Kidney (tissue), 14 donors: ENCODE data around the gene LUZP1. TPM values are rescaled to one million over a fixed set of nuclear protein-coding genes. Genes with fewer than 3 reads are reported as not detected.

Source experiments
- DNase-seq, 5 donors: peaks; one replicate each; pipeline ENCODE4 v3.0.0-alpha.2; 2013 to 2020
- FAIRE-seq: peaks from 2 replicates; lab custom pipeline; 2012; peaks lifted over from hg19 to GRCh38; lab: Jason Lieb, UNC
- H3K27ac ChIP-seq, 2 donors: one replicate each; pipeline ENCODE4 v1.7.0; 2013; ENCODE audit warnings: low read depth in 2 of 2, low read length in 2 of 2, inconsistent platforms in 1 of 2
- H3K27me3 ChIP-seq: one replicate; pipeline ENCODE4 v1.7.1; 2013; ENCODE audit warnings: low read length, inconsistent platforms; ENCODE audit not compliant: control insufficient read depth, insufficient read depth
- H3K36me3 ChIP-seq, 3 donors: one replicate each; pipeline versions ENCODE4 v1.7.0 to v1.7.1; 2013; ENCODE audit warnings: low read length in 3 of 3, control low read depth in 1 of 3, inconsistent platforms in 1 of 3; ENCODE audit not compliant: insufficient read depth in 3 of 3, control insufficient read depth in 2 of 3
- H3K4me1 ChIP-seq, 3 donors: one replicate each; pipeline versions ENCODE4 v1.7.0 to v1.7.1; 2013; ENCODE audit warnings: low read length in 3 of 3, inconsistent platforms in 1 of 3, low read depth in 1 of 3; ENCODE audit not compliant: control insufficient read depth in 2 of 3, insufficient read depth in 2 of 3
- H3K4me3 ChIP-seq, 3 donors: one replicate each; pipeline versions ENCODE4 v1.7.0 to v1.8.1; 2013; ENCODE audit warnings: low read length in 3 of 3, control low read depth in 1 of 3, inconsistent platforms in 1 of 3
- H3K9ac ChIP-seq, 3 donors: one replicate each; pipeline versions ENCODE4 v1.7.0 to v1.7.1; 2013; ENCODE audit warnings: low read length in 3 of 3, control low read depth in 1 of 3, inconsistent platforms in 1 of 3
- H3K9me3 ChIP-seq, 3 donors: one replicate each; pipeline versions ENCODE4 v1.7.0 to v1.7.1; 2013; ENCODE audit warnings: low read length in 3 of 3, control low read depth in 1 of 3, inconsistent platforms in 1 of 3; ENCODE audit not compliant: control insufficient read depth in 2 of 3, insufficient read depth in 1 of 3
- CTCF ChIP-seq: IDR thresholded peaks from 3 replicates; pipeline ENCODE4 v1.5.1; 2012; ENCODE audit warnings: mild to moderate bottlenecking, moderate library complexity, borderline replicate concordance; ENCODE audit not compliant: insufficient read depth; ENCODE audit errors: extremely low read depth
- intact Hi-C: fragments of 100-400 bp; cut with DNase I; formaldehyde crosslinking; loops from one replicate; pipeline ENCODE4 v1.11.1; 2022
- polyA plus RNA-seq: library from polyadenylated mRNA; stranded (reverse); fragments of 350-450 nt; fragmentation: Illumina TruSeq; extraction: RNeasy Lipid Tissue Mini Kit (QIAGEN cat#74804); gene quantifications from one replicate; pipeline ENCODE4 v1.2.3, GENCODE V29; 2014; ENCODE audit warnings: low read depth, low replicate concordance; ENCODE audit not compliant: insufficient read depth
- total RNA-seq: library from RNA; stranded (reverse); fragmentation: NEBNext Ultra II Directional; extraction: Animal tissue kit (Norgen Biotek cat#: 25700); gene quantifications from one replicate; pipeline ENCODE4 v1.2.1, GENCODE V29; 2021
- donor health status: control.
- donor health status: control.
- donor health status: control.
- donor health status: control.
- donor health status: control.
- donor health status: DM: yes; HTN: yes; CAD: no.
- donor health status: Normal renal cell carcinoma (clear cell type).

The LUZP1 gene
- total and polyA plus RNA-seq, 2 donors from 2014 or later = 6.7 to 39.0 TPM

DNA sequence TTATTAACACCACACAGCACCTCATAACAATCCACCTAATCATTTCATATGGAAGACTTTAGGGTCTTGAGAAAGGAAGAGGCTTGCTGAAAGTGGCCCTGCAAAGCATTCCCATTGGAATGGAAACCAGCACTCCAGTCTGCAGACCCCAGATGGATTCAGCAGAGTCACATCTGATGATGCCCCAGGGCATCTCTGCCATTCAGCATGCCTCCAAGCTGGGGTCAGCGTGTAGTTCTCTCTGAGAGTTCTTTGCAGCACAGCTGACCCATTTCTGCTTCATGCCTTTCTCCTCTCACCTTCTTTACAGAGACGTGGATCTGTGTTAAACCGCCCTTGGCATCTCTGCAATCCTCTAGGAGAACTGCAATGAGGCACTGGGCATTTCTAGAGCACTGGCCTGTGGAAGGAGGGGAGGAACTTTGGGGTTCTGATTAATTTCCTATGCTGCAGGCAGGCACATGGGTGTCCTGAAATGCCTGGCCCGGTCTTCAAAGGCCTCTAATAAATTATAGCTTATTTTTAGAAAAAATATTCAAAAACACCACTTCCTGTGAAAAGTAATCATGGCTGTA, 2.6 kb upstream of the LUZP1 start:
- Histone ChIP-seq H3K9ac (peak overlapping the region in 1 of 3 donors; percentile 58), H3K27me3 (no peaks in the 10 kb centered on the region), H3K9me3 (no peaks in the 10 kb centered on the region), H3K27ac (no peak overlapping the region), H3K4me3 (no peak overlapping the region), H3K4me1 (peaks cover 0 to 17% (median 13%) of the 10 kb centered on the region in 3 donors), H3K36me3 (no peaks in the 10 kb centered on the region)
- DNase-seq (peak in 1 of 5 donors; percentile 29), FAIRE-seq (no peak)
- intact Hi-C loops = no loop called here
- TF ChIP-seq CTCF = no peak

GRCh38 chr1:23169727-23170335, 1.2 kb upstream of the LUZP1 start:
- H3K27me3 ChIP-seq = no peaks in the 10 kb centered on the region
- H3K4me1 ChIP-seq = peaks cover 0 to 23% (median 19%) of the 10 kb centered on the region in 3 donors
- no peak overlapping the region for H3K4me3 ChIP-seq
- H3K9ac ChIP-seq = no peak overlapping the region
- no peaks in the 10 kb centered on the region for H3K36me3 ChIP-seq
- TF ChIP-seq CTCF = no peak
- peak; percentile 37 to 84 (median 60) for DNase-seq
- intact Hi-C loops = no loop called here
- peak overlapping the region in 1 of 2 donors; percentile 60 for H3K27ac ChIP-seq
- no peak for FAIRE-seq
- H3K9me3 ChIP-seq = no peaks in the 10 kb centered on the region

DNA sequence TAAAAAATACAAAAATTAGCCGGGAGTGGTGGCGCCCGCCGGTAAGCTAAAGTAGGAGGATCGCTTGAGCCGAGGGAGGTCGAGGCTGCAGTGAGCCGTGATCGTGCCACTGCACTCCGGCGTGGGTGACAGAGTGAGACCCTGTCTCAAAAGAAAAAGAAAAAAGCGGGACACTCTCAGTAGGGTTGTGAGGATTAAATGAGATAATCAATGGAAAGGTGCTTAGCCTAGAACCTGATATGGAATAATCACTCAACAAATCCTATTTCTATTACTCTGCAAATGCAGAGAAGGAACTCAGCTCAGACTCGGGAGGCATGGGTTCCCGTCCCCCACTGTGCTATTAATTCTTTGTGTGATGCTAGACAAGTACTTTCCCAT, 529 bp upstream of the LUZP1 start:
- DNase-seq (no peak), FAIRE-seq (no peak)
- Histone ChIP-seq H3K9me3 (no peaks in the 10 kb centered on the region), H3K27ac (peak overlapping the region in 1 of 2 donors; percentile 60), H3K9ac (no peak overlapping the region), H3K36me3 (no peaks in the 10 kb centered on the region), H3K4me1 (peaks cover 0 to 23% (median 19%) of the 10 kb centered on the region in 3 donors), H3K4me3 (peak overlapping the region in 1 of 3 donors; percentile 81), H3K27me3 (no peaks in the 10 kb centered on the region)
- intact Hi-C loops = no loop called here
- no peak for TF ChIP-seq CTCF
